Naive thymus-derived CD4-positive, alpha-beta T cell (primary cell): ENCODE data around the gene ZNF74. TPM values are rescaled to one million over a fixed set of nuclear protein-coding genes. Genes with fewer than 3 reads are reported as not detected.

Source experiments
- ATAC-seq: fragments of 150-1000 bp; cut with Tn5 transposase; 2 replicates; pipeline ENCODE4 v1.10.0; 2021; ENCODE audit warnings: mild to moderate bottlenecking, moderate library complexity
- CTCF ChIA-PET: fragments of 350-600 bp; sonication (Branson Sonifier 250); formaldehyde crosslinking; loops from one replicate; lab custom pipeline; 2021; ENCODE audit warnings: antibody characterized with exemption; lab: Charles Lee
- POLR2A ChIA-PET: fragments of 350-600 bp; sonication (Branson Sonifier 250); formaldehyde crosslinking; loops from one replicate; lab custom pipeline; 2021; ENCODE audit warnings: antibody characterized with exemption, inconsistent platforms; lab: Charles Lee
- DNase-seq, 9 donors: peaks; one replicate each; pipeline versions ENCODE4 v3.0.0 to v3.0.0-alpha.2; 2020 to 2022; ENCODE audit warnings: mixed read lengths in 1 of 9
- H3K27ac ChIP-seq: one replicate; pipeline ENCODE4 v1.7.0; 2013; ENCODE audit warnings: mild to moderate bottlenecking, low read depth, low read length, moderate library complexity
- H3K27me3 ChIP-seq, 2 donors: one replicate each; pipeline ENCODE4 v1.7.0; 2013; ENCODE audit warnings: low read length in 2 of 2, mild to moderate bottlenecking in 2 of 2, moderate library complexity in 2 of 2; ENCODE audit not compliant: control insufficient read depth in 2 of 2, insufficient read depth in 2 of 2
- H3K36me3 ChIP-seq, 3 experiments: 1 replicate in 2 of 3; 2 replicates in 1 of 3; pipeline ENCODE4 v1.7.0; 2013; ENCODE audit warnings: low read length in 3 of 3, mild to moderate bottlenecking in 3 of 3, moderate library complexity in 1 of 3; ENCODE audit not compliant: insufficient read depth in 3 of 3, control insufficient read depth in 2 of 3
- H3K4me1 ChIP-seq, 2 donors: one replicate each; pipeline ENCODE4 v1.7.0; 2013; ENCODE audit warnings: low read length in 2 of 2, mild to moderate bottlenecking in 2 of 2, moderate library complexity in 1 of 2; ENCODE audit not compliant: control insufficient read depth in 2 of 2, insufficient read depth in 2 of 2
- H3K4me3 ChIP-seq: 2 replicates; pipeline ENCODE4 v1.7.0; 2013; ENCODE audit warnings: mild to moderate bottlenecking, low read length
- H3K9me3 ChIP-seq, 3 experiments: 1 replicate in 2 of 3; 2 replicates in 1 of 3; pipeline ENCODE4 v1.7.0; 2013; ENCODE audit warnings: low read length in 3 of 3; ENCODE audit not compliant: control insufficient read depth in 2 of 3
- H3K27ac Mint-ChIP-seq, 9 donors: one replicate each; pipeline ENCODE4 v1.8.0; 2020 to 2022; ENCODE audit warnings: mixed read lengths in 9 of 9, mild to moderate bottlenecking in 8 of 9, moderate library complexity in 5 of 9, inconsistent platforms in 2 of 9
- H3K27me3 Mint-ChIP-seq, 5 donors: one replicate each; pipeline ENCODE4 v1.8.0; 2021 to 2022; ENCODE audit warnings: mixed read lengths in 5 of 5, mild to moderate bottlenecking in 1 of 5
- H3K36me3 Mint-ChIP-seq, 5 donors: one replicate each; pipeline ENCODE4 v1.8.0; 2020 to 2022; ENCODE audit warnings: mixed read lengths in 5 of 5, mild to moderate bottlenecking in 3 of 5, inconsistent platforms in 1 of 5
- H3K4me1 Mint-ChIP-seq, 7 donors: one replicate each; pipeline ENCODE4 v1.8.0; 2020 to 2022; ENCODE audit warnings: mixed read lengths in 7 of 7, mild to moderate bottlenecking in 3 of 7, inconsistent platforms in 1 of 7
- H3K4me3 Mint-ChIP-seq, 10 donors: one replicate each; pipeline ENCODE4 v1.8.0; 2020 to 2022; ENCODE audit warnings: mild to moderate bottlenecking in 10 of 10, mixed read lengths in 10 of 10, moderate library complexity in 6 of 10, inconsistent platforms in 2 of 10
- H3K9me3 Mint-ChIP-seq, 11 donors: one replicate each; pipeline ENCODE4 v1.8.0; 2020 to 2022; ENCODE audit warnings: mixed read lengths in 11 of 11, mild to moderate bottlenecking in 4 of 11, inconsistent platforms in 1 of 11, moderate library complexity in 1 of 11
- intact Hi-C, 2 donors: fragments of 100-400 bp; cut with micrococcal nuclease; formaldehyde crosslinking; loops; one replicate each; pipeline ENCODE4 v1.15.1; 2023
- polyA plus RNA-seq, 2 donors: library from polyadenylated mRNA; unstranded; fragments of 300-500 nt; fragmentation: Illumina TruSeq; gene quantifications; one replicate each; pipeline ENCODE4 v1.2.3, GENCODE V29; 2021
- total RNA-seq, 6 experiments: library from RNA in 5 of 6; stranded (reverse) in 5 of 6; gene quantifications; 1 replicate in 5 of 6; 2 replicates in 1 of 6; pipeline ENCODE4 v1.2.3 and lab custom pipeline; 2021 to 2026

ZNF74 gene
- total and polyA plus RNA-seq, 7 experiments from 2014 or later, result 5.3 to 18.2 (median 12.9) TPM

DNA sequence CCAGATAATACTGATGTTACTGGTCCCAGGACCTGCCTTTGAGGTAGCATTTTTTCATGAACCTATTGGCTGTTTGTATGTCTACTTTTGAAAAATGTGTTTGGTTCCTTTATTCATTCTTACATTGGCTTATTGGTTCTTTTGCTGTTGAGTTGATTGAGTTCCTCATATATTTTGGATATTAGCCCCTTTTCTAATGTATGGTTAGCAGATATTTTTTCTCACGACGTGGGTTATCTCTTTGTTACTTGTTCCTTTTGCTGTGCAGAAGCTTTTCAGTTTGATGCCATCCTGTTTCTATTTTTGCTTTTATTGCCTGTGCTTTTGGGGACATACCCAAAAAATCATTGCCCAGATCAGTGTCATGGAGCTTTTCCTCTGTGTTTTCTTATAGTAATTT lies 9.8 kb upstream of the ZNF74 start:
- no peak overlapping the region for H3K4me3 Mint-ChIP-seq
- no peak for DNase-seq
- Histone ChIP-seq H3K4me1 (no peaks in the 10 kb centered on the region), H3K36me3 (no peaks in the 10 kb centered on the region), H3K9me3 (no peaks in the 10 kb centered on the region), H3K4me3 (no peak overlapping the region), H3K27ac (no peak overlapping the region), H3K27me3 (no peaks in the 10 kb centered on the region)
- H3K4me1 Mint-ChIP-seq, result no peaks in the 10 kb centered on the region
- no peaks in the 10 kb centered on the region for H3K36me3 Mint-ChIP-seq
- no peak overlapping the region for H3K27ac Mint-ChIP-seq
- intact Hi-C loops, result no loop called here
- H3K27me3 Mint-ChIP-seq, result peaks cover 0 to 41% (median 0%) of the 10 kb centered on the region in 5 donors
- no peak for ATAC-seq
- H3K9me3 Mint-ChIP-seq, result peaks cover 0 to 4% (median 2%) of the 10 kb centered on the region in 11 donors
- POLR2A ChIA-PET, result interaction anchor here (0.7 kb wide), 1 partner anchor 10 kb away, joined by 3 read pairs; the partner anchor contains the start of gene ZNF74
- CTCF ChIA-PET, result no interaction called here

DNA sequence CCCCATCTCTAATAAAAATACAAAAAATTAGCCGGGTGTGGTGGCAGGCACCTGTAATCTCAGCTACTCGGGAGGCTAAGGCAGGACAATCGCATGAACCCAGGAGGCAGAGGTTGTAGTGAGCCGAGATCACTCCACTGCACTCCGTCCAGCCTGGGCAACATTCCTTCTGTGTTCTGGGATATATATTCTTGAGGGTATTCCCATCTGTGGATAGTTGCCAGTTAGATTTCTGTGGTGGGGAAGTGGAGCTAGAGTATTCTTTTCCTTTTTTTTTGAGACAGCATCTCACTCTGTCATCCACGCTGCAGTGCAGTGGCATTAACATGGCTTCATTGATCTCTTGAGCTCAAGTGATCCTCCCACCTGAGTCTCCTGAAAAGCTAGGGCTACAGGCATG lies 9.1 kb upstream of the ZNF74 start:
- no peak overlapping the region for H3K27ac ChIP-seq
- DNase-seq, result no peak
- no peaks in the 10 kb centered on the region for H3K36me3 ChIP-seq
- no peaks in the 10 kb centered on the region for H3K4me1 Mint-ChIP-seq
- no peak overlapping the region for H3K4me3 Mint-ChIP-seq
- peaks cover 0 to 8% (median 2%) of the 10 kb centered on the region in 11 donors for H3K9me3 Mint-ChIP-seq
- no peak overlapping the region for H3K27ac Mint-ChIP-seq
- CTCF ChIA-PET, result no interaction called here
- no peak for ATAC-seq
- no peaks in the 10 kb centered on the region for H3K36me3 Mint-ChIP-seq
- intact Hi-C loops, result no loop called here
- no peaks in the 10 kb centered on the region for H3K9me3 ChIP-seq
- no peaks in the 10 kb centered on the region for H3K4me1 ChIP-seq
- POLR2A ChIA-PET, result interaction anchor here (0.7 kb wide), 1 partner anchor 9 kb away, joined by 3 read pairs; the partner anchor contains the start of gene ZNF74
- no peak overlapping the region for H3K4me3 ChIP-seq
- peaks cover 0 to 41% (median 0%) of the 10 kb centered on the region in 5 donors for H3K27me3 Mint-ChIP-seq
- no peaks in the 10 kb centered on the region for H3K27me3 ChIP-seq

DNA sequence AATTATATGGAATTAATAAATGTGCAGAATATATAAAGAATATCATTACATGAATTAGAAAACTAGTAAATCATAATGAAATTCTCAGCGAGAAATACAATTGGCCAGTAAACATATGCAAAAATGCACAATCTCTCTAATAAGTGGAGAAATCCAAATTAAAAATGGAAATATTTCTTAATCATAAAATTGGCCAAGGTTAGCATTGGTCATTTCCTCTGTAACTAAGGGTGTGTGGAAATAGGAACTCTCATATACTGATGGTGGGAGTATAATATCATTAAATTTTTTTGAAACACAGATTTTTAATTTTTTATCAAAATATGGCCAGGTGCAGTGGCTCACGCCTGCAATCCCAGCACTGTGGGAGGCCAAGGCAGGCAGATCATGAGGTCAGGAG lies 7.6 kb upstream of the ZNF74 start:
- no peak for ATAC-seq
- DNase-seq, result no peak
- ChIA-PET CTCF (interaction anchor here (0.7 kb wide), 1 partner anchor 32 kb away, joined by 3 read pairs; no protein-coding TSS in a partner anchor), POLR2A (no interaction called here)
- H3K27me3 ChIP-seq, result no peaks in the 10 kb centered on the region
- no peaks in the 10 kb centered on the region for H3K9me3 ChIP-seq
- Mint-ChIP-seq H3K4me3 (no peak overlapping the region), H3K27ac (no peak overlapping the region), H3K36me3 (no peaks in the 10 kb centered on the region), H3K4me1 (no peaks in the 10 kb centered on the region), H3K9me3 (peaks cover 0 to 8% (median 2%) of the 10 kb centered on the region in 11 donors), H3K27me3 (peaks cover 0 to 41% (median 0%) of the 10 kb centered on the region in 5 donors)
- H3K4me1 ChIP-seq, result no peaks in the 10 kb centered on the region
- H3K4me3 ChIP-seq, result no peak overlapping the region
- intact Hi-C loops, result loop anchor here in 1 of 2 donors (1.0 kb wide), 1 partner anchor 13 kb away; no protein-coding TSS in a partner anchor
- H3K36me3 ChIP-seq, result no peaks in the 10 kb centered on the region
- no peak overlapping the region for H3K27ac ChIP-seq

DNA sequence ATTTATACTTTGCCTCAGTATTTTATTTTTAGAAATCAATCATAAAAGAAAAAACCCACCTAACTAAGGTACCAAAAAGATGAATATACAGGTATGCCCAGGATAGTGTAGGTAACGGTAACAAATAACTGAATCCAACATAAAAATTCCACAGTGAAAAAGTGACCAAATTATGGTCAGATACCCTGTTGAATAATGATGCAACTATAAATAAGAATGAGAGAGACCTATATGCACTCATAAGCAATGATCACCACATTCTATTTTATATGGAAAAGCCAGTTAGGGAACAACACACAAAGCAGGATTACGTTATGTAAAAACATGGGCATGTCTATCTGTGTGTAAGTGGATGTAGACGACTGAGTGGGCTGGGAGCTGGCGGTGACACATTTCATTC lies 7.0 kb upstream of the ZNF74 start:
- Histone ChIP-seq H3K27ac (no peak overlapping the region), H3K36me3 (no peaks in the 10 kb centered on the region), H3K27me3 (no peaks in the 10 kb centered on the region), H3K9me3 (no peaks in the 10 kb centered on the region), H3K4me3 (no peak overlapping the region), H3K4me1 (no peaks in the 10 kb centered on the region)
- Mint-ChIP-seq H3K36me3 (no peaks in the 10 kb centered on the region), H3K4me3 (no peak overlapping the region), H3K9me3 (peaks cover 0 to 8% (median 2%) of the 10 kb centered on the region in 11 donors), H3K4me1 (no peaks in the 10 kb centered on the region), H3K27me3 (peaks cover 0 to 37% (median 0%) of the 10 kb centered on the region in 5 donors), H3K27ac (no peak overlapping the region)
- CTCF ChIA-PET, result interaction anchor here (0.7 kb wide), 1 partner anchor 31 kb away, joined by 3 read pairs; no protein-coding TSS in a partner anchor
- no peak for DNase-seq
- intact Hi-C loops, result loop anchor here in 1 of 2 donors (1.0 kb wide), 1 partner anchor 12 kb away; no protein-coding TSS in a partner anchor
- ATAC-seq, result no peak
- POLR2A ChIA-PET, result no interaction called here

DNA sequence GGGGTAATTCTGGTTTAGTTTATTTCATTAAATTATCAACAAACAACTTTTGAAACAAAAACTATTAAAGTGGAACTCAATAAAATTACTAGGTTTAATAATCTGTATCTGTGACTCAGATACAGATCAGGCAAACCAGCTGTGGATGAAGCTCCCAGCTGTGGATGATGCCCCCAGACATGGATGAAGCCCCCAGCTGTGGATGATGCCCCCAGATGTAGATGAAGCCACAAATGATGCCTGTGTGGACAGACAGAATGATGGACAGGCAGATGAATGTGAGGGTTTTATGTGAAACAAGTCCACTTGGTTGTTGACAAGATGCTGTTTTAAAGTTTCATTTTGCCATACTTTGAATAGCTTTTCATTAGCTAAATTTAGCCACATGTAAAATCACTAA lies 5.8 kb upstream of the ZNF74 start:
- no peak overlapping the region for H3K4me3 ChIP-seq
- ChIA-PET CTCF (no interaction called here), POLR2A (no interaction called here)
- H3K27me3 ChIP-seq, result no peaks in the 10 kb centered on the region
- H3K36me3 ChIP-seq, result no peaks in the 10 kb centered on the region
- H3K4me1 ChIP-seq, result peaks cover under 1 to 1% of the 10 kb centered on the region in 2 donors
- intact Hi-C loops, result no loop called here
- H3K27ac ChIP-seq, result no peak overlapping the region
- H3K27ac Mint-ChIP-seq, result no peak overlapping the region
- H3K4me1 Mint-ChIP-seq, result no peaks in the 10 kb centered on the region
- peaks cover 0 to 34% (median 0%) of the 10 kb centered on the region in 5 donors for H3K27me3 Mint-ChIP-seq
- peaks cover 0 to 8% (median 2%) of the 10 kb centered on the region in 11 donors for H3K9me3 Mint-ChIP-seq
- DNase-seq (no peak), ATAC-seq (no peak)
- no peaks in the 10 kb centered on the region for H3K9me3 ChIP-seq
- H3K4me3 Mint-ChIP-seq, result no peak overlapping the region
- H3K36me3 Mint-ChIP-seq, result no peaks in the 10 kb centered on the region

DNA sequence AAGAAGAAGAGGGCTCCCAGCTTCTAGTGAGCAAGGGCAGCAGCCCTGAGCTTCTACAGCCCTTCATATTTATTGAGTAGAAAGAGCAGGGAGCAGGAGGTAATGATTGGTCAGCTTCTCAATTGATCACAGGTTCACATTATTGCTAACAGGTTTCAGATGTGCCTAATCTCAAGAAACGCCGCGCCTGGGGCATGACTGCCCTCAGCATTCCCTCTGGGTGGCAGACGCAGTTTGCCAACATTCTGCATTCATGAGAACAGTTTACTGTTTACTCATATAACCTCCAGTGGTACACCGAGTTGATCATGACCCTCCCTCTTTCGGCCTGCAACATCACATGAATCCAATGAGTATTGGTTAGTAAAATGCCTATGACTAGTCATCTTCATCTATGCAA lies 4.7 kb upstream of the ZNF74 start:
- Histone ChIP-seq H3K9me3 (no peaks in the 10 kb centered on the region), H3K4me1 (peaks cover 6 to 7% of the 10 kb centered on the region in 2 donors), H3K27ac (no peak overlapping the region), H3K27me3 (no peaks in the 10 kb centered on the region), H3K4me3 (no peak overlapping the region), H3K36me3 (no peaks in the 10 kb centered on the region)
- Mint-ChIP-seq H3K4me1 (peaks cover 0 to 9% (median 4%) of the 10 kb centered on the region in 7 donors), H3K36me3 (no peaks in the 10 kb centered on the region), H3K27ac (peak overlapping the region in 1 of 9 donors; percentile 49), H3K4me3 (no peak overlapping the region), H3K27me3 (peaks cover 0 to 26% (median 0%) of the 10 kb centered on the region in 5 donors), H3K9me3 (peaks cover 0 to 8% (median 2%) of the 10 kb centered on the region in 11 donors)
- ChIA-PET CTCF (no interaction called here), POLR2A (no interaction called here)
- intact Hi-C loops, result no loop called here
- ATAC-seq (no peak), DNase-seq (no peak)

DNA sequence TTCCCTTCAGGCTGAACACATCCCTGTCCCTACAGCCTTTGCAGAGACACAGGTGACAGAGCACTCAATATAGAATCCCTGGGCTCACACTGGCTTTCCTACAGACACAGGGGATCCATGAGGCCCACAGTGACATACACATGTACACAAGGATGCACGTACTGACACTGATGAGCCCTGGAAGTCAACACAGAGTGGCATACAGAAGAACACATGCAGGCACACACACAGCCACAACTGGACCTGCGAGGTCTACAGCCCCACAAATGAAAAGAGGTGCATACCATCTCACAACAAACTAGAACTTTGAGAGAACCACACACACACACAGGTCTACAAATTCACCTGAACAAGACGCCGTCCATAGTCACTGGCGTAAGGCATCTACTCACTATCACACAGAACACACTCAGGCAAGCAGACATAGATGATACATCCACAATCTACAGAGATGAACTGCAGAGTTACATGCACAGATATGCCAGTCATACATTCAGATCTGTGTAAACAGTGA lies 3.5 kb upstream of the ZNF74 start:
- Histone ChIP-seq H3K36me3 (no peaks in the 10 kb centered on the region), H3K4me1 (peaks cover 14 to 16% of the 10 kb centered on the region in 2 donors), H3K27ac (no peak overlapping the region), H3K9me3 (no peaks in the 10 kb centered on the region), H3K4me3 (no peak overlapping the region), H3K27me3 (no peaks in the 10 kb centered on the region)
- ATAC-seq (no peak), DNase-seq (no peak)
- intact Hi-C loops, result loop anchor here in 1 of 2 donors (5.0 kb wide), 1 partner anchor 467 kb away; the partner anchor contains the start of genes PI4KA and SNAP29
- Mint-ChIP-seq H3K9me3 (peaks cover 0 to 8% (median 2%) of the 10 kb centered on the region in 11 donors), H3K4me3 (no peak overlapping the region), H3K4me1 (peaks cover 8 to 21% (median 15%) of the 10 kb centered on the region in 7 donors), H3K27ac (peak overlapping the region in 1 of 9 donors; percentile 2), H3K27me3 (peaks cover 0 to 23% (median 0%) of the 10 kb centered on the region in 5 donors), H3K36me3 (no peaks in the 10 kb centered on the region)
- CTCF ChIA-PET, result no interaction called here
- POLR2A ChIA-PET, result no interaction called here
